Medulla oblongata (tissue), 1 donor: ENCODE measurements around the gene GNL3.

Experiments used
- DNase-seq: peaks from one replicate; pipeline ENCODE4 v3.0.0-alpha.2; 2015; ENCODE audit errors: extremely low spot score

GNL3 gene

DNA sequence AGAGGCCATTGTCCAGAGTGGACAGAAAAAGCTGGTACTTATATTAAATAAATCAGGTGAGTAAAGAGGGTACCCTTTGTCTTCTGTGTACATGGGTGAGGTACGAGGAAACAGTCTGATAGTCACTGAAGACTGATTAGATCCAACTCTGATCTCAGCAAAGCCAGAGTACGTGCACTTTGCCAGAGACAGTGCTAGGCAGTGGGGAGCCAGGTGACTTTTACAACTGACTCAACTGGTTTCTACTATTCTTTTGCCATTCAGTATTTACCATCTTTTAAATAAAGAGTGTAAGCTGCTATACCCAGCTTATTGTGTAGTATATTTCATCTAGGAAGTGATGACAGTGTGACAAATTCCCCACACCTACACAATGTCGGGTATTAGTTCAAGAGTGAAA, 3.3 kb downstream of the GNL3 start:
- DNase-seq = no peak

DNA sequence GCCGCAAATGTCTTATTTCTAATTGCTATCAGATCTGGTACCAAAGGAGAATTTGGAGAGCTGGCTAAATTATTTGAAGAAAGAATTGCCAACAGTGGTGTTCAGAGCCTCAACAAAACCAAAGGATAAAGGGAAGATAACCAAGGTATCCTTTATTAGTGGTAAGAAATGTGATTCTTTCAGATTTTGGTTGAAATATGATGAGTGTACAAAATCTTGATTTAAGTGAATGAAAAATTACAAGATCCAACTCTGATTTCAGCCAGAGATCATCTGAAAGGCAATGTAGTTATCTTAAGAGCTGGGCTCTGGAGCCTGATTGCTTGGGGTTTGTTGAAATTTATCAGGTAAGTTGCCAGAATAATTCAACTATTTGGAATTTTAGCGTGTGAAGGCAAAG, 4.7 kb downstream of the GNL3 start:
- DNase-seq = no peak

GRCh38 chr3:52693071-52693470, 7.2 kb downstream of the GNL3 start:
- DNase-seq = no peak

DNA sequence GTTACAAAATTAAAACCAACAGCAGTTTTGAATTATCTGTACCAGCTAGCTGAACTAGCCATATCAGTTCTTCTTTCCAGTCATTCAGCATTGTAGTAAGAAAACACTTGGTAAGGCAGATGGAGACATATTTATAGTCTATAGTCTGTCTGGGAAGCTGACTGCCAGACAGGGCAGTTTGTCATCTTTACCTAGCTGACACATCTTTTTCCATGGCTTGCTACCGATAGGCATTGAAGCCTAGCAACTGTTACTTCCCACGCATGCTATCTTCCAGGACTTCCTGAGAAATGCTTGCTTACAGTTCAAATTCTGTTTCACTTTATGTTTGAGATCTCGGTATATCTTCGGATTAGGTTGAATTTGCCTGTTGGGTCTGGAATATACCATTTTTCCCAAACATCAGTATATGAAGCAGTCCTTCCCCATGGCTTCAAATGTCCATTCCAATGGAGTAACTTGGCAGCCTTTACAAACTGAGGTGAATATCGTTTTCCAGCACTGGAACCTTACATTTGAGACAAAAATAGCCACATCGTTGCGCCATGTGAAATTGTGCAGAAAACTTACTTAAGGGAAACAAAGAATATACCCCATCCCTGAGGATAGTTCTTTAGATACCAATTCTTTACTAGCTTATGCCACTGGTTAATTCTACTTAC, 8.8 kb downstream of the GNL3 start:
- no peak for DNase-seq

DNA sequence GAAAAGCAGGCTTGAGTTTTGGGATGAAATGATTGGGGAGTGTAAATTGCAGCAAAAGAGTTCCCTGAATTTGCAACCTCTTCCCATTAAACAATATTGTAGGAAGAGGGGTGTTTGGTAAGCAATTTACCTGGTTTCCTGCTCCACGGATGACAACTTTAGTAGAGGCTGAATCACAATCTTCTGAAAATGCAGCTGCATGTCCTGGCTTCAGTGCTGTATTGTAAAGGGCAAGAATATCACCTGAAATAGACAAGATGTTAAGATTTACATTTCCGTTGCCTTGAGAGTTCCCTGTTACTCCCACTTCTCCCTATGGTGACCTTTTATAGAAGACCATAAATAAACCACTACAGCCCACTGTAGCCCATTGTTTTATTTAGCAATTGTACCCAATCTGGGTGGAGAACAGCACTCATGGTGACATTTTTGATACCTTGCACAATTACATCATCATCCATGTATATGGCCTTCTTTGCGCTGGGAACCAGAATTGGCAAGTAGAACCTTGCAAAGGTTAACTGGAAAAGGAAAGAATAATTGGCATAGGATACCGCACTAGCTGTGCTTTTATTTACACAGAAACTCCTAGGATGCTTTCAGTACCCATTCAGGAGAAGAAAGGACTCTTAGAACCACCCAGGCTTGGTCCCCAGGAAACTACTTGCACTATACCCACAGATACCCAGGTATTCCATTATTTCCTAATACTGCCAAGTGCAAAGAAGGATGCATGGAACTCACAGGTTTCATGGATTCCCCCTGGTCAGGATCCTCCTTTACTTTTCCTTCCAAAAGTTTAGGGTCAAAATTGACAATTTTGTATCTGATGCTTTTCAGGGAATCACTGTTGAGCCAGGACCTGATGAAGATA, 10.2 kb downstream of the GNL3 start:
- no peak for DNase-seq

- DNase-seq = no peak
These were observed 11.2 kb downstream of the GNL3 start for GRCh38 chr3:52696830-52697631.

DNA sequence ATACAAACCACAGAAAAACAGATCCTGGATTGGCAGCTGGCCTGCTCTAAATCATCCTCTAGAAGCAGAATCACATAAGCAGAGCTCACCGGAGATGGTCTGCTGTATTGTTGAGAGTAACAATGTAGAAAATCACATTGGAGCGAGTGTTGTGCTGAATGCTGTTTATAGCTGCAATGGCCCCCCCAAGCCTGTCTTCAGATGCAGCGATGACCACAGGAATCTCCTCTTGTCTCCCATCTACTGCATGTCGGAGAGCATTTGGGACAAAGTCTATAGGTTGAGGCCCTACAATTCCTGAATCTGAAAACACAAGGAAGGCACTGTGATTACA, 11.8 kb downstream of the GNL3 start:
- DNase-seq = no peak

DNA sequence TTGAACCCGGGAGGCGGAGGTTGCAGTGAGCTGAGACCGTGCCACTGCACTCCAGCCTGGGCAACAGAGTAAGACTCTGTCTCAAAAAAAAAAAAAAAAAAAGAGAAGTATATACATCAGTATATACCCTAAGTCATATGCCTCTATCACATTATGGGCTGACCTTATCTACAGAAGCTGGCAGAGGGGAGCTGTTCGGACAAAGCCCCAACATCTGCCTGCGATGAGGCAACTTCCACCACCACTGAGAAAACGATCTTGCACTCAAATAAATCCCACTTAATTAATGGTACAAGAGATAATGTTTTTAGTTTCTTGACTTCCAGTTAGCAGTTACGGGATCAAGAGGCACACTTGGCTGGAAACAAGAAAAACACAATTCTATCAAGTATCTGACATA, 17.5 kb downstream of the GNL3 start:
- DNase-seq = no peak

- DNase-seq = no peak
These were observed 19.0 kb downstream of the GNL3 start for GRCh38 chr3:52704611-52705437.

DNA sequence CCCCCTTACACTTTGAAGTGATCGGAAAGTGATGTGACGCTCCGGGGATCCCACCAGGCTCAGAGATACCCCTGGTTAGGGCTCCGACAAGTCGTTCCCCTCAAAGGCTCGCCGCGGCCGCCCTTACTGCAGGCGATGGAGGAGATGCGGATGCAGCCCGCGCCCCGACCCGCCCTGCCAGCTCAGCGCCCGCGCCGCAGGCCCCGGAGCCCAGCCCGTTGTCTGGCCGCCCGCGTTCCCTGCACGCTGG, 19.5 kb downstream of the GNL3 start:
- no peak for DNase-seq

DNA sequence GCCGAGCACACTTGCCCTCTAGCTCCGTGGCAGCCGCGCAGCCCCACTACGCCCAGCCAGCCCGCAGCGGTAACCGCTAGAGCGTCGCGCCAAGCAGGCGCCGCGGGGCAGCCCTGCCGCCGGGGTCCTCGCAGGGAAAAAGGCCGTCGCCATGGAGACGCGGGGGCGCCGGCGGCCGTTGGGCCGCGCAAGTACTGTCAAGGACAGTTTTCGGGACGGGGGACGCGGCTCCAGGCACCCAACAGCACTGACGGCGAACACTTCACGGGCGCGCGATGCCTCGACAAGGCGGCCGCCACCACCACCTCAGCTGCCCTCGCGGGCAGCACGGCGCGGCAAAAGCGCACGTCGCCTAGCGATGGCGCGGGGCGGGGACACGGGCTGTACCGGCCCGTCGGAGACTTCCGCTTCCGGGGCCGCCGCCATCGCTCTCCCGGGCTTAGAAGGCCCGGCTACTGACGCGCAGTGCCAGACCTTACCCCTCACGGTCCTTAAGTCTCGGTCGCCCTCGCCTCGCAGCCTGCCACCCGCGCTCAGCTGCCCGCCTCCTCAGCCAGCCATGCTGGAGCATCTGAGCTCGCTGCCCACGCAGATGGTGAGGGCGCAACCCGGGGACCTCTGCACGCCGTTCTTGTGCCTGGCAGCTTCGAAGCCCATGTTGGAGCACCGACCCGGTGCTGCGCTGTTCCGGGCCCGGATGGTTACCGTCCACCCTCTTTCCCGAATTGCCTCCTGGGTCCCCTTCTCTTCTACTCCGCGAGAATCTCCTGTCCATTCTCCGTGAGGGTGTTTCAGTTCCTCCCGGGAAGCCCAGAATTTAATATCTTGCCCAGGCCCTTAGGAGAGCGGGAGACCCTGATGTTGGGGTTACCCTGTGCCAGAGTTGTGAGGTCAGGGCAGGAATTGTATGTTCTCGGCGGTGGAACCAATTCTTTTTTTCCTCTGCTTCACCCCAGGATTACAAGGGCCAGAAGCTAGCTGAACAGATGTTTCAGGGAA, 20.2 kb downstream of the GNL3 start, which contains the start of the genes GLT8D1 and SPCS1:
Gene GLT8D1, minus strand, starts transcription at position 104 of the 999 bp plus-strand sequence. CDS start 5,331 bp downstream, outside the sequence.
Gene SPCS1, plus strand, starts transcription at position 419 of the 999 bp plus-strand sequence. Its CDS starts 141 bp downstream, at position 560.
- peak; percentile 90 for DNase-seq

- no peak for DNase-seq
These were observed 21.8 kb downstream of the GNL3 start for GRCh38 chr3:52707585-52707984.

DNA sequence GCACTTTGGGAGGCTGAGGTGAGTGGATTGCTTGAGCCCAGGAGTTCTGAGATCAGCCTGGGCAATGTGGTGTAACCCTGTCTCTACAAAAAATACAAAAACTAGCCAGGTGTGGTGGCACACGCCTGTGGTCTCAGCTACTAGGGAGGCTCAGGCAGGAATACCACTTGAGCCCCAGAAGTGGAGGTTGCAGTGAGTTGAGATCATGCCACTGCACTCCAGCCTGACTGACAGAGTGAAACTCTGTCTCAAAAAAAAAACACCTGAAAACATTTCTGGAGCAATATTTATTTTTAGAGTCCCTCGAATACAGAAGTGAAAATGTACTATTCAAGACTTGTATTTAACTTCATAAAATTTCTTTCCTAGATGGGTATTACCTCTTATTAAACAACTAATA, 24.7 kb downstream of the GNL3 start:
- DNase-seq = no peak

DNA sequence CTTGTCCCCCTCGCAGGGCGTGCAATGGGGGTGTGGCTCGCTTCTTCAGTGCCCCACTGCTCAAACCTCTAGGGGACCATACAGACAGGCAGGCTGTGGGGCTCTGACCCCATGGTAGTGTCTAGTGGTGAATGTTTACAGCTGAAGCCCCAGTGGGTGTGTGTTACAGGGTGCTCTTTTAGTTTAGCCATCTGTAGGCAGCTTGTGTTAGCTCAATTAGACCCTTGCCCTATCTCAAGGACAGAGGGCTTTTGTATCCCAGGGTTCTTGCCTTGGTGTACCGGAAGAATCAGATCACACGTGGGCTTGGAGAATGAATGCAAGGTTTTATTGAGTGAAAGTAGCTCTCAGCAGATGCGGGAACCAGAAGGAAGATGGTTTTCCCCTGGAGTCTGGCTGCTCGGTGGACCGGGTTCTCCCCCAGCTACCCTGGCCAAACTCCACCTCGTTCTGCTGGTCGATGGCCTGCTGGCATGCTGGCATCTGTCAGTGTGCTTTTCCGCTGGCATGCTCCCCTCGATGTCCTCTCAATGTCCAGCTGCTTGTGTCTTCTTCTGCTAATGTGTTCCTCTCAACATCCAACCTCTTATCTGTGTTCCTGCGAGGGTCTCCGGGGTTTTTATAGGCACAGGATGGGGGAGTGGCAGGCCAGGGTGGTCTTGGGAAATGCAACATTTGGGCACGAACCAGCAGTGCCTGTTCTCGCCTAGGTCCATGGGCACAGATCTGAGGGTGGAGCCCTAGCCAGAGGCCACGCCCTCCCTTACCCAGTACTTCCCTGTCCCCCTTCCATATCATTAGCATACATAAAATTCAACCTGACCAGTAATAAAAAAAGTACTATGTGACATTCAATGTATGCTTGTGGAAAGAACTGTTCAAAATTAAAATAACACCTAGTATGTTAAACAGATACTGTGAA, 26.7 kb downstream of the GNL3 start:
- no peak for DNase-seq

DNA sequence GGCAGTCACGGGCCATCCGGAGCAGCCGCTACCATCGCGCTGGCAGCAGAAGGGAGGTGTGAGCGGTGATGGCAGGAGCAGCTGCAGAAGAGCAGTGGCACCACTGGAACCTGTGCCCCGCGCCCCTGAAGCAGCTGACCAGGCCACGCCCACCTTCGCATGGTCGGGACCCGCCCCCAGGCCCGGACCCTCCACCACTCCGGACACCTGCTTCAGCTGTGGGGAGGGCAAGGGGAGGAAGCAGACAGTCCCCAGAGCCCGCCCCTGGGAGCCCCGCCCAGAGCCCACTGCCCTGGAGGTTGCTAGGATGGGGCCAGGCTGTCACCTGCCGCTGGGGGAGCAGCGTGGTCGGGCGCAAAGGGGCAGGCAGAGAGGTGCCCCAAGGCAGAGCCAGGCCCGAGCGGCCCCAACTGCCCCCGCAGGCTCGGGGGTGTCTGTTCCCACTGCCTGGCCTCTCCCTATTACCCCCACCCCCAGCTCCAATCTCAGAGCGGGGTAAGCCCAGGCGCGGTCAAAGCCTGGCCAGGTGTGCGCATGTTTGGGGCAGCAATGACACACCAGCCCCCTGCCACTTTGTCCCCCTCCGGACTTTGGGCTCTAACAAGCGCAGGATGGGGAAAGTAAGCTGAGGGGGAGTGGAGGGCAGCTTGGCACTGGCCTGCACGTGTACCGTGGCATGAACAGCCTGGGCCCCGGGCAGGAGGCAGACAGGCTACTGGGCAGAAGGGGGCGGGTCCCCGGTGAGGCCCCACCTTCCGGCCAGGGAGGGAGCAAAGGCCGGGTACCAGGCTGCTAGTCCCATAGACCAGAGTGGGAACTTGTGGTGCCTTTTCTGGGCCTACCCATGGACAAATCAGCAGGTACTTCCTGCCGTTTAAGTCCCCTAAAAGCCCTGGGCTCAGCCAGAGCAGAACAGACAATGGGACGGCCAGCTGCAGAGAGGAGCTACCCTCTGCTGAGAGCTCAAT, 28.8 kb downstream of the GNL3 start:
- no peak for DNase-seq

DNA sequence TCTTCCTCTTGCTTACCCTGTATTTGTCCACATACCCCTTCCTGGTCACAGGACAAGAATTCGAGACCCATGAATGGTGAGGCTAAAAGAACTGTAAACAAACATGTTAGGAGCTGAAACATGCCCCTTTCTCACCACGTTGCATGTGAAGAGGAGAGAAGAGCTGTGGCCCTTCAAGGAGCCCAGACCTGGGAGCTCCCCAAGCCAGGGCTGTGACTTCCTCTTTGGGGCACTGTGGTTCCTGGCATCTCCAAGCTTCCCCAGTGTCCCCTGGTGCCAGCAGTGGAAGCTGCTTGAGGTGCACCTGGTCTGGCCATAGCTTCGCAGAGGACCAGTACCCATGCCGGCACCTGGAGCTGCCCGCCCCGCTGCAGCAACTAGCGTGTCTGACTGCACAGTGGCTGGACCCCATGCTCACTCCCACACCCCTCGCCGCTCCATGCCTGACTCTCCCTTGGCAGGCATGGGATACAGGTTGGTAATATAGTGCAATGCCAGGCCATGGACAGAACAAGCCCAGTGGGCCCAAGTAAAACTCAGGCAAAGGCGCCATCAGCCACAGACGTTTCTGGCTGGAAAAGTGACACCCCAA, 30.0 kb downstream of the GNL3 start:
- DNase-seq = no peak

DNA sequence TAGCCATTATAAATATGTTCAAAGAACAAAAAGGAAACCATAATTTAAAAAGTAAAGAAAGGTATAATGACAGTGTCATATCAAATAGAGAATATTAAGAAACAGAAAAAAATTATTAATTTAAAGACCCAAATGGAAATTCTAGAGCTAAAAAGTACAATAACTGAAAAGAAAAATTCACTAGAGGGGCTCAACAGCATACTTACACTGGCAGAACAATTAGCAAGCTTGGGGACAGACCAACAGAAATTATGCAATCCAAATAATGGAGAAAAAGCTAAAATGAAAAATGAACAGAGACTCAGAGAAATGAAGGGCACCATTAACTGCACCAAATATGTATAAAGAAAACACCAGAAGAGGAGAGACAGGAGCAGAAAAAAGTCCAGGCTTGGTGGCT, 33.8 kb downstream of the GNL3 start:
- no peak for DNase-seq
